GM20431 (cell line): ENCODE data around the gene PTPRN2.
"Not testable (repeated sequence)": the region's sequence is repeated elsewhere in the genome, so short reads cannot be mapped to it uniquely, and the experiment has no call there.

Experiments used
- in situ Hi-C: fragments of 300-500 bp; cut with MseI, MboI; formaldehyde crosslinking; loops from one replicate; pipeline ENCODE4 v1.15.0; 2020; ENCODE audit warnings: low sequenced_read_pairs; ENCODE audit not compliant: unreplicated experiment

PTPRN2 gene

GRCh38 chr7:158475679-158476052 lies 112.0 kb downstream of the PTPRN2 start:
- in situ Hi-C loops: no loop called here

DNA sequence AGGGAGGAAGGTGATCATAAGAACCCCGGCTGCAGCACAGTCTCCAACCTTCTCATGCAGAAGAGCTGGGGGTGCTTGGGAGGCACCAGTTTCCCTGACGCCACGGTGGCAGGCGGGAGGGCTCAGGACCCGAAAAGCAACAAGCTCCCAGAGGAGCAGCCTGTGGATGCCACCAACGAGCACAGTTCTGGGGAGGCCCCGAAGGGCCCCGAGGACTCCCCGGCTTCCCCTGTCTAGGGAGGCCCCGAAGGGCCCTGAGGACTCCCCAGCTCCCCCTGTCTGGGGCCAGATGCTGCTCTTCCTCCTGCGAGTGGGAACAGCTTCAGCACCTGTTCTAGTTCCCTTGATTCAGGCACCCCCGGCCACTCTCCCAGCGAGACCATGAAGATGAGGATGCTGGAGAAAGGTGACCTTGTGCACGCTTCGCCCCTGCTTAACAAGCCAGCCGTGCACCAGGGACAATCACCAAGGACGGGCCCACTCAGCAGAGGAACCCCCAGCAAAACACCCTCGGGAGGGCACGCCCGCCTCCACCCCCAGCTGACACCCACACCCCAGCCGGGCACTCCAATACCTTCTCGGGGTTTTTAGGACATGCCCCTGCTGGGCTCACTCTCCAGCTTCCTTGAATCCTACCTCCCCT lies 112.5 kb downstream of the PTPRN2 start:
- in situ Hi-C loops: no loop called here

GRCh38 chr7:158474488-158474887 lies 113.1 kb downstream of the PTPRN2 start:
- in situ Hi-C loops: no loop called here

DNA sequence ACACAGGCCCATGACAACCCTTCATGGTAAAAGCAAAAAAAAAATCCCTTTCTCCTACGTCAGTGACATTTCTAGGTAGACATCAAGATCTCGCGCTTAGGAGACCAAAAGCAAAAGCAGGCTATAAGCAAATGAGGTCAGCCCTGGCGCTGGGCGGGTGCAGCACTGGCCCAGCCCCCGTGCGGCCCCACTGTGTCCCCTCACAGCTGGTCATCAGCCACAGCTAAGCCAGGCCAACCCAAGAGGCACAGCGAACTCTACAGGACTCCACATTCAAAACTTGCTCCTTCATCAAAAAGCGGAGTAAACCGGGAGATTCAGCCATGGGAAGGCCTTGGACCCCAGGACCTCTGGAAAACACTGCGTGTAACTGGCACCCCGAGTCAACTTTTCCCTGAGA lies 113.7 kb downstream of the PTPRN2 start:
- in situ Hi-C loops: no loop called here

DNA sequence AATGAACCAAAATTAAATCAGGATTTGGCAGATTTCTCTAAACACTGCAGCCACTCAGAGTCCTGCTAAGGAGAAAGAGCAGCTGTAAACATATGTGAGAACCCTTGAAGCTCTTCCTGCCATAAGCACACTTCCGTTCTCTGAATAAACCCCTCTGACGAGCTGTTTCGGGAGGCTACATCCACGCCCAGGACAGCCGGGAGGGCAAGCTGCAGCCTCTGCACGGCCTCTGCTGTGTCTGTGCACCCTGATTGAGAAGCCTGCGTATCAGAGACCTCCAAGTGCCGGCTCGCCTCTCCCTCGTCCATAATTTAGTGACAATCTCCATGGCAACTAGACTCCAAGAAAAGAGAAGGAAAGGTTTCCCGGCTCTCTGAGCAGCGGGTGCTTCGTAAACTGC lies 114.4 kb downstream of the PTPRN2 start:
- in situ Hi-C loops: no loop called here

DNA sequence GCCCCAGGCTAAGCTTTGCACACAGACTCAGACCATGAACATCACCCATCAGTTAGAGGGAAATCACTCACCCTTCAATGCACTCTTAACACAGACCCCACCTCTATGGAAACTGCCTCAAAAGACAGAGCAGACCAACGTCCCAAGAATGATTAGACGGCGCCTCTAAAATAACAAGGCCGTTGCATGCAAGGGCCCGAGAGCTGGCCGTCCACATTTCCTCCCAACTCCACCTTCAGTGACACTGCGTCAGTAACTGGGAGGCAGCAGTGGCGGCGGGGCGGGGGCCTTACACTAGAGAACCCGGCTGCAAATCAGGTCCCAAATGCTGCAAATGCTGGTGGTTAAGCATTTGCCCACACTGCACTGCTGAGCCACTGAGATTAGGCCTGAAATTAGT lies 115.0 kb downstream of the PTPRN2 start:
- in situ Hi-C loops: no loop called here

DNA sequence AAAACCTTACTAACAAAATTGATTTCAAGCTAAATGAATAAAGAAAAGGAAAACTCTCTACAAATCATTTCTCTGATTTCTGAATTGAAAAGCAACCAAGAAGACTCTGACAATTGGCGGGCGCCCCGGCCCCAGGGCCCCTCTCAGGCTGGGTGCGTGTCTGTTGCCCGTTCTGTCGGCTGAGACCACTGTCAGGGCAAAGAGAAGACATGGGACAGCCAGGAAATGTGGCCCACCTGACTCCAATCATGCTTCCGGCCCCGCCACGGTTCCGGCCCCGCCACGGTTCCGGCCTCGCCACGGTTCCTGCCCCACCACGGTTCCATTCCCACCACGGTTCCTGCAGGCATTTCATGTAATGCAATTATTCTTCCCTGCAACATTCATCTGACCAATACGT lies 115.9 kb downstream of the PTPRN2 start:
- in situ Hi-C loops: no loop called here

GRCh38 chr7:158470336-158470735 lies 117.3 kb downstream of the PTPRN2 start:
- in situ Hi-C loops: no loop called here

DNA sequence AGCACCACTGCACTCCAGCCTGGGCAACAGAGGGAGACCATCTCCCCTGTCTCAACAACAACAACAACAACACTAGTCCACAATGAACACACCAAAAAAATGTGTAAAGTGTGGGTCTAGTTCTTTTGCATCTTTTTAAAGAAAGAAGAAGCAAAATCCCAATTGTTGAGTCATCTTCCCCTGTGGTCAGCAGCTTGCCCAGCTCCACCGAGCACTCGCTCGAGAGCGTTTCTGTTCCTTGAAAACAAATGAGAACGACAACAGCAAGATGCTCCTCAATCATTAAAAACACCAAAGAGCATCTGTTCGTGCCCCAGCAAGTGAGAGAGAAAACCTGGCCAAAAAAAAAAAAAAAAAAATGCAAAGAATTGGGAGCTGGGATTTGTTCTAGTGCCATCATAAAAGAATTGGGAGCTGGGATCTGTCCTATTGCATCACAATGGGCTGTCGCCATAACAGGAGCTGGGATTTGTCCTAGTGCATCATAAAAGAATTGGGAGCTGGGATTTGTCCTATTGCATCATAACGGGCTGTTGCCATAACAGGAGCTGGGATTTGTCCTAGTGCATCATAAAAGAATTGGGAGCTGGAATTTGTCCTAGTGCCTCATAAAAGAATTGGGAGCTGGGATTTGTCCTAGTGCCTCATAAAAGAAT lies 118.1 kb downstream of the PTPRN2 start:
- in situ Hi-C loops: no loop called here

DNA sequence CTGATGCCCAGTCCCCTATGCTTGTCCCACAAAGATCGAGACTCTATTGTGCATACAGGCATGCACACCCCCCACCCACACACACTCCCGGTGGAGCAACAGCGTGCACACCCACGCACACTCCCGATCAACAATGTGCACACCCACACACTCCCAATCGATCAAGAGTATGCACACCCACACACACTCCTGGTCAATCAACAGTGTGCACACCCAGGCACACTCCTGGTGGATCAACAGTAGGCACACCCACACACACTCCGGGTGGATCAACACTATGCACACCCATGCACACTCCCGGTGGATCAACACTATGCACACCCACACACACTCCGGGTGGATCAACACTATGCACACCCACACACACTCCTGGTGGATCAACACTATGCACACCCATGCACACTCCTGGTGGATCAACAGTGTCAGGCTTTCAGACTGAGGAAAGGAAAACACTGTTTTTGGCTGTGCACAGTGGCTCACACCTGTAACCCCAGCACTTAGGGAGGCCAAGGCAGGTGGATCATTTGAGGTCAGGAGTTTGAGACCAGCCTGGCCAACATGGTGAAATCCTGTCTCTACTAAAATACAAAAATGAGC lies 118.8 kb downstream of the PTPRN2 start:
- in situ Hi-C loops: no loop called here

DNA sequence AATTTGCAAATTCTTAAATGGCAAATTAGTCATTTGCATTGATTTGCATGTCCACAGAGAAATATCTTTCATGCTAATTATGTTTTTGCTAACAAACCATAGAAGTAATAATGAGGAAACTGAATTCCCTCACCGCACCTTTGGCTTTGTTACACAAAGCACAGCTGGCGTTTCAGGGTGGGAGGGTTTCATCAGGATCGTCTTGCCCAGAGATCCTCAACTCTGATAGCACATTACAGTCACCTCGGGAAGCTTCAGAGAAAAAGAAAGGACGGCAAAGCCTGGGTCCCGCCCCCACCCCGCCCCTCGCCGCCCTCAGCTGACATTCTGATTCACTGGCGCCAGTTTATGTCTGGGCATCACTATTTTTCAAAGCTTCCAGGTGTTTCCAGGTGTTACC lies 119.4 kb downstream of the PTPRN2 start:
- in situ Hi-C loops: no loop called here

- in situ Hi-C loops: no loop called here
Observed at GRCh38 chr7:158467562-158467961, 120.1 kb downstream of the PTPRN2 start.

DNA sequence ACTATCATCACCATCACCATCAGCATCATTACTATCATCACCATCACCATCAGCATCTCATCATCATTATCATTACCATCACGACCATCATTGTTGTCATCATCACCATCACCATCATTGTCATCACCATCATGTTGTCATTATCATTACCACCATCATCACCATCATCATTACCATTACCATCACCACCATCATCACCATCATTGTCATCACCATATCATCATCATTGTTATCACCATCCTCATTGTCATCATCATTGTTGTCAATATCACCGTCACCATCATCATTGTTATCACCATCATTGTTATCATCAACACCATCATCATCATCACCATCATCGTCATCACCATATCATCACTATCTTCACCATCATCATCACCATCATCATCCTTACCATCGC lies 124.3 kb downstream of the PTPRN2 start:
- in situ Hi-C loops: no loop called here

DNA sequence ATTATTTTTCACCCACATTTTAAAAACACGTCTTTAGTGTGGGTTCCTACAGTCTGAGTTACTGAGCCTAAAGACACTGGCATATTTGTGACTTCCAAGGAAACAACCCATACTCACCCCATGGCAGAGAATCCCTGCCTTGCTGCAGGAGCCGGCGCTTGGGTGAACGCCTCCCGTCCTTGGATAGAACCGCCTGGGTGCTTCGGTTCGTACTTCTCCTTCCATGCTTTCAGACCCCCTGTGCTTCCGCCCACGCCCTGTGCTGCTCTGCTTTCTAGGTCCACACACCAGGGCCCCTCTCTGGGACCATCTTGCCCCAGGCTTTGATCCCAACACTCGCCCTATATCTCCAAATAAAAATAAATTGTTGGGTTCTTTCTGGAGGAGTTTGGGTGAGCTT lies 125.8 kb downstream of the PTPRN2 start:
- in situ Hi-C loops: no loop called here

GRCh38 chr7:158460665-158461064 lies 127.0 kb downstream of the PTPRN2 start:
- in situ Hi-C loops: no loop called here

GRCh38 chr7:158458716-158459282 lies 128.8 kb downstream of the PTPRN2 start:
- in situ Hi-C loops: no loop called here

- in situ Hi-C loops: no loop called here
Observed at GRCh38 chr7:158458096-158458495, 129.5 kb downstream of the PTPRN2 start.

GRCh38 chr7:158457586-158457985 lies 130.0 kb downstream of the PTPRN2 start:
- in situ Hi-C loops: not testable (repeated sequence)

- in situ Hi-C loops: no loop called here
Observed at GRCh38 chr7:158454631-158455030, 133.0 kb downstream of the PTPRN2 start.

DNA sequence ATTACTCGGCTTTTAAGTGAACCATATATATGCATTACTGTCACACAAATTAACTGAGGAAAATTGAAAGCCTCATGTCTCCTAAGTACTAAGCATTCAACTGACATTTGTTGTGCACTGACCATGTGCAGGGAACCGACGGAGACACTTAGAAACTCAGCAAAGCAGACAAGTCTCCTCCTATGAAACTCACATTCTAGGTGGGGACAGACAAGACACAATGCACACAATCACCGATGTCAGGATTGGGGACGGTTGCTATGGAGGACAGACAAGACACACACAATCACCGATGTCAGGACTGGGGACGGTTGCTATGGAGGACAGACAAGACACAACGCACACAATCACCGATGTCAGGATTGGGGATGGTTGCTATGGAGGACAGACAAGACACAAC lies 134.0 kb downstream of the PTPRN2 start:
- in situ Hi-C loops: no loop called here

DNA sequence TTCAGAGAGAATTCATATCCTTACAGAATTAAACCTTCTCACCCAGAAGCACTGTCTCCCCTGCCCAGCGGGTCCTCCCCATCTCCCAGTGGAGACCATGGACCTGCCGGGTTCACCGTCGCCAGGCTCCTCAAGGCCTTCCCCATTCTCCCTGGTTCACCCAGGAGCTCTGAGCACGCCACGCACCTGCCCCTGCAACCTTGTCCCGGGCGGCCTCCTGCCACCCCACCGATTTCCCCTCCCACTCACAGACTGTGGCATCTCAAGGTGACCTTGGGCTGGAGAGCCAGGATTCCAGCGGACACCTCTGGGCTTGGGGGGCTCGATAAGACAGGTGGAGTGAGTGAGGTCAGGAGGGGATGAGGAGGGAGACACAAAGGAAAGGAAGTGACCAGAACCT lies 135.3 kb downstream of the PTPRN2 start:
- in situ Hi-C loops: no loop called here
